ENCODE results near the gene ARID1B.

- no peak for TF ChIP-seq RAD21 (CRISPR knock-in tag; IDR thresholded peaks at IDR 0.05)
- no peak for TF ChIP-seq ZNF232 (CRISPR knock-in tag; IDR thresholded peaks at IDR 0.05; ENCODE audit: borderline replicate concordance)
- TF ChIP-seq NCOR1 (IDR thresholded peaks at IDR 0.05; ENCODE audit: borderline replicate concordance, low read length) = no peak
- no peak for TF ChIP-seq POLR2A (IDR thresholded peaks at IDR 0.05; ENCODE audit: insufficient read depth in 1 of 2, low read depth in 2 of 2, low read length in 2 of 2)
- TF ChIP-seq ZFP82 (CRISPR knock-in tag; IDR thresholded peaks at IDR 0.05; ENCODE audit: borderline replicate concordance) = no peak
- TF ChIP-seq ATF1 (CRISPR knock-in tag; IDR thresholded peaks at IDR 0.05) = no peak
- TF ChIP-seq PRDM4 (CRISPR knock-in tag; IDR thresholded peaks at IDR 0.05; ENCODE audit: borderline replicate concordance) = no peak
- TF ChIP-seq TCF7L2 (IDR thresholded peaks at IDR 0.05; ENCODE audit: low read depth, low read length) = no peak
- TF ChIP-seq GABPB1 (CRISPR knock-in tag; IDR thresholded peaks at IDR 0.05) = no peak
Observed at GRCh38 chr6:156905801-156906200, 128.6 kb downstream of the ARID1B start.
